Liver (tissue), 9 donors: ENCODE results near the gene GJB1. TPM values are rescaled to one million over a fixed set of nuclear protein-coding genes. Genes with fewer than 3 reads are reported as not detected.

ENCODE experiments used
- DNase-seq: peaks from one replicate; pipeline ENCODE4 v3.0.0-alpha.2; 2017; ENCODE audit warnings: low spot score
- H3K27ac ChIP-seq, 2 donors: one replicate each; pipeline ENCODE4 v1.7.0; 2013; ENCODE audit warnings: inconsistent platforms in 2 of 2, low read length in 2 of 2, control low read depth in 1 of 2, low read depth in 1 of 2, mild to moderate bottlenecking in 1 of 2
- H3K27me3 ChIP-seq, 4 donors: one replicate each; pipeline versions ENCODE4 v1.6.1 to v1.7.0; 2013; ENCODE audit warnings: low read length in 3 of 4, inconsistent platforms in 1 of 4, mild to moderate bottlenecking in 1 of 4, moderate library complexity in 1 of 4; ENCODE audit not compliant: control insufficient read depth in 4 of 4, insufficient read depth in 4 of 4
- H3K36me3 ChIP-seq, 4 donors: one replicate each; pipeline versions ENCODE4 v1.6.1 to v1.7.0; 2013; ENCODE audit warnings: low read length in 3 of 4, mild to moderate bottlenecking in 3 of 4, low read depth in 1 of 4, moderate library complexity in 1 of 4; ENCODE audit not compliant: control insufficient read depth in 4 of 4, insufficient read depth in 3 of 4
- H3K4me1 ChIP-seq, 4 donors: one replicate each; pipeline versions ENCODE4 v1.6.1 to v1.7.0; 2013; ENCODE audit warnings: low read length in 3 of 4, mild to moderate bottlenecking in 3 of 4, moderate library complexity in 1 of 4; ENCODE audit not compliant: control insufficient read depth in 4 of 4, insufficient read depth in 4 of 4
- H3K4me3 ChIP-seq, 3 donors: one replicate each; pipeline versions ENCODE4 v1.6.1 to v1.7.0; 2013; ENCODE audit warnings: low read length in 3 of 3, control low read depth in 1 of 3, low read depth in 1 of 3, mild to moderate bottlenecking in 1 of 3
- H3K9ac ChIP-seq, 2 donors: one replicate each; pipeline ENCODE4 v1.7.0; 2013; ENCODE audit warnings: low read length in 2 of 2, mild to moderate bottlenecking in 2 of 2, moderate library complexity in 2 of 2, control low read depth in 1 of 2, low read depth in 1 of 2
- H3K9me3 ChIP-seq, 4 donors: one replicate each; pipeline versions ENCODE4 v1.6.1 to v1.7.0; 2013; ENCODE audit warnings: low read length in 3 of 4; ENCODE audit not compliant: control insufficient read depth in 4 of 4
- FOXA1 ChIP-seq: IDR thresholded peaks from 2 replicates; pipeline ENCODE4 v1.6.1; 2016; ENCODE audit warnings: antibody characterized with exemption
- FOXA2 ChIP-seq: IDR thresholded peaks from 2 replicates; pipeline ENCODE4 v1.6.1; 2016; ENCODE audit warnings: antibody characterized with exemption
- HNF4A ChIP-seq, 2 donors: conservative IDR thresholded peaks; 2 replicates each; pipeline ENCODE4 v1.6.1; 2016; ENCODE audit warnings: antibody characterized with exemption in 2 of 2, mild to moderate bottlenecking in 2 of 2
- JUND ChIP-seq, 2 donors: IDR thresholded peaks; 2 replicates each; pipeline ENCODE4 v1.6.1; 2016; ENCODE audit warnings: antibody characterized with exemption in 2 of 2
- NR2F2 ChIP-seq: IDR thresholded peaks from 2 replicates; pipeline ENCODE4 v1.6.1; 2016; ENCODE audit warnings: antibody characterized with exemption
- RAD21 ChIP-seq, 2 donors: IDR thresholded peaks; 2 replicates each; pipeline ENCODE4 v1.6.1; 2016; ENCODE audit warnings: antibody characterized with exemption in 2 of 2, mild to moderate bottlenecking in 2 of 2
- RXRA ChIP-seq, 2 donors: IDR thresholded peaks; 2 replicates each; pipeline ENCODE4 v1.6.1; 2017 to 2018; ENCODE audit warnings: antibody characterized with exemption in 2 of 2, mild to moderate bottlenecking in 1 of 2
- SP1 ChIP-seq: IDR thresholded peaks from 2 replicates; pipeline ENCODE4 v1.6.1; 2018; ENCODE audit warnings: antibody characterized with exemption, mild to moderate bottlenecking
- YY1 ChIP-seq: IDR thresholded peaks from 2 replicates; pipeline ENCODE4 v1.6.1; 2016; ENCODE audit warnings: antibody characterized with exemption, mild to moderate bottlenecking
- ZBTB33 ChIP-seq: IDR thresholded peaks from 2 replicates; pipeline ENCODE4 v1.6.1; 2016; ENCODE audit warnings: antibody characterized with exemption
- WGBS: extraction: QIAGEN DNeasy Blood & Tissue Kit; methylation state at CpG from one replicate; pipeline ENCODE4 v1.1.7; 2013; 5-methylcytosine and 5-hydroxymethylcytosine counted together
- polyA plus RNA-seq, 2 donors: library from polyadenylated mRNA; stranded (reverse) in 1 of 2; unstranded in 1 of 2; fragments of 200-250 nt in 1 of 2; fragments of >200 nt in 1 of 2; fragmentation: Nextera tagmentation in 1 of 2; extraction: Ambion mirVana in 1 of 2; gene quantifications; one replicate each; pipeline versions ENCODE4 v1.2.1 to v1.2.3, GENCODE V29; 2013 to 2015
- total RNA-seq, 2 donors: library from RNA; depleted of rRNA; stranded (reverse); fragments of >200 nt; gene quantifications; one replicate each; pipeline ENCODE4 v1.2.3, GENCODE V29; 2014
- TF ChIP-seq, protein P1 (sequence below): IDR thresholded peaks from 2 replicates; pipeline ENCODE4 v1.6.1; 2016; ENCODE audit warnings: antibody characterized with exemption
- TF ChIP-seq, protein P2 (sequence below): IDR thresholded peaks from 2 replicates; pipeline ENCODE4 v1.6.1; 2016; ENCODE audit warnings: antibody characterized with exemption, mild to moderate bottlenecking
- donor health status: healthy.
- donor health status: healthy.
- donor health status: healthy.
- donor health status: healthy.
- donor health status: healthy.

GJB1 gene
- total and polyA plus RNA-seq, 4 donors = 77.1 to 251 (median 199) TPM

DNA sequence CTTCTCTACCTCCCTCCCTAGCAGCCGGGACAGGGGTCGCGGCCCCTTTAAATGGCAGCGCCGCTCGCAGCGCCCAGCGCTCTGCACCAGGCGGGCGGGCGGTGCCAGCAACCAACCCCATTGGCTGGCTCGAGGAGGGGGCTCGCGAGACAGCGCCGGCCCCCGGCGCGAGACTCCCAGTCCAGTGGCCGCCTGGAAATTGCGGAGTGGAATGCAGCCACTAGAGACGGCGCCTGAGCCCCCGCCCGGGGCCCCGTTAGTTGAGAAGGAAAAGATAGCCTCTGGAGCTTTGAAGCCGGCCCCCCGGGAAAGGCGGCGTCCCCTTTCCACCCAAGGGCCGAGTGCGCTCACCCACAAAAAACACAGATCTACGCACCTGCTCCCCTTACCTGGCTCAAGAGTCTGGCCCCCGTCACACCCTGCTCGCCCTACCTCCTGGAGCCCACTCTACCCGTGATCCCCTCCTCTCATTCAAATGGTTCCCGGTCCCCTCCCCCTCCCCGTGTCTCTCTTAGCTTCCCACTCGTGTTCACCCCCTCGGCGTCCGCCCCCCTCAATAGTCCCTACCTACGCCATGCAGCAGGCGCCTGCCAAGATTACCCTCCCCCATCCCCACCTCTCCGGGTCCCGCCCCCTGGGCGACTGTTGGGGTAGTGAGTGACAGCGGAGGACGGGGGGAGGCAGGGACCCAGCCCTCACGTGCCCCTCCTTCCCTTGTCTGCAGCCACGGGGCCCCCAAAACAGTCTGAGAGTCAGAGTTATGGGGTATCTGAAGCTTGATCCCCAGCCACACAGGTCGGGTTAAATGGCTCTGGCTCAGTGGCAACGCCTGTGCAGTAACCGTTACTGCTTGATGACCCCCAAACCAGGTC is 31.3 kb downstream of the GJB1 start, which contains the start of gene ZMYM3:
TSS of gene ZMYM3 (minus strand) at position 49 of the 872 bp plus-strand sequence. CDS start 885 bp downstream, outside the sequence.
- Histone ChIP-seq H3K4me1 (peaks cover 5 to 9% (median 7%) of the 10 kb centered on the region in 4 donors), H3K9me3 (no peaks in the 10 kb centered on the region), H3K36me3 (peaks cover 0 to 3% (median 2%) of the 10 kb centered on the region in 4 donors), H3K27ac (peak within 1 kb of the TSS; percentile 75 to 78), H3K9ac (peak within 1 kb of the TSS in 1 of 2 donors; percentile 75), H3K27me3 (no peaks in the 10 kb centered on the region), H3K4me3 (peak within 1 kb of the TSS; percentile 83 to 90 (median 85))
- TF ChIP-seq SP1 = peak; percentile 35
- TF ChIP-seq HNF4A (conservative IDR thresholded peaks at IDR 0.05) = no peak
- TF ChIP-seq NR2F2 = no peak
- TF ChIP-seq ZBTB33 = peak; percentile 97
- no peak for TF ChIP-seq YY1
- TF ChIP-seq FOXA1 = no peak
- TF ChIP-seq, protein P1, sequence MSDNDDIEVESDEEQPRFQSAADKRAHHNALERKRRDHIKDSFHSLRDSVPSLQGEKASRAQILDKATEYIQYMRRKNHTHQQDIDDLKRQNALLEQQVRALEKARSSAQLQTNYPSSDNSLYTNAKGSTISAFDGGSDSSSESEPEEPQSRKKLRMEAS = peak; percentile 26
- TF ChIP-seq RAD21 (IDR thresholded peaks at IDR 0.05) = peak; percentile 15 to 31
- peak; percentile 74 for DNase-seq
- WGBS = under 1% methylated on average over 54 of the region's 54 CpGs

DNA sequence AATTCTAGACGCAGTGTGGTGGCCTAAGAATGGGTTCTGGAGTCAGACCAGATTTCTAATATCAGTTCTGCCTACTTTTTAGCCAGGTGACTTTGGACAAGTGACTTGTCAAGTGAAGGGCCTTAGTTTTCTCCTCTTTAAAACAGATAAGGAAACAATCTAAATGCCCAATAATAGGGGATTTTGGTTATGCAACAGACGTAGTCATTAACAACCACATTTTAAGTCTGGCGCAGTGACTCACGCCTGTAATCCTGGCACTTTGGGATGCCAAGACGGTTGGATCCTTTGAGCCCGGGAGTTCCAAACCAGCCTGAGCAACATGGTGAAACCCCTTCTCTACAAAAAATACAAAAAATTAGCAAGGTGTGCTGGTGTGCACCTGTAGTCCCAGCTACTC is 33.0 kb downstream of the GJB1 start:
- H3K4me1 ChIP-seq = peaks cover 5 to 9% (median 7%) of the 10 kb centered on the region in 4 donors
- 88% methylated on average over 6 of the region's 6 CpGs for WGBS

More for the DNA sequence above, 33.0 kb downstream of the GJB1 start:
- TF ChIP-seq, protein P2, sequence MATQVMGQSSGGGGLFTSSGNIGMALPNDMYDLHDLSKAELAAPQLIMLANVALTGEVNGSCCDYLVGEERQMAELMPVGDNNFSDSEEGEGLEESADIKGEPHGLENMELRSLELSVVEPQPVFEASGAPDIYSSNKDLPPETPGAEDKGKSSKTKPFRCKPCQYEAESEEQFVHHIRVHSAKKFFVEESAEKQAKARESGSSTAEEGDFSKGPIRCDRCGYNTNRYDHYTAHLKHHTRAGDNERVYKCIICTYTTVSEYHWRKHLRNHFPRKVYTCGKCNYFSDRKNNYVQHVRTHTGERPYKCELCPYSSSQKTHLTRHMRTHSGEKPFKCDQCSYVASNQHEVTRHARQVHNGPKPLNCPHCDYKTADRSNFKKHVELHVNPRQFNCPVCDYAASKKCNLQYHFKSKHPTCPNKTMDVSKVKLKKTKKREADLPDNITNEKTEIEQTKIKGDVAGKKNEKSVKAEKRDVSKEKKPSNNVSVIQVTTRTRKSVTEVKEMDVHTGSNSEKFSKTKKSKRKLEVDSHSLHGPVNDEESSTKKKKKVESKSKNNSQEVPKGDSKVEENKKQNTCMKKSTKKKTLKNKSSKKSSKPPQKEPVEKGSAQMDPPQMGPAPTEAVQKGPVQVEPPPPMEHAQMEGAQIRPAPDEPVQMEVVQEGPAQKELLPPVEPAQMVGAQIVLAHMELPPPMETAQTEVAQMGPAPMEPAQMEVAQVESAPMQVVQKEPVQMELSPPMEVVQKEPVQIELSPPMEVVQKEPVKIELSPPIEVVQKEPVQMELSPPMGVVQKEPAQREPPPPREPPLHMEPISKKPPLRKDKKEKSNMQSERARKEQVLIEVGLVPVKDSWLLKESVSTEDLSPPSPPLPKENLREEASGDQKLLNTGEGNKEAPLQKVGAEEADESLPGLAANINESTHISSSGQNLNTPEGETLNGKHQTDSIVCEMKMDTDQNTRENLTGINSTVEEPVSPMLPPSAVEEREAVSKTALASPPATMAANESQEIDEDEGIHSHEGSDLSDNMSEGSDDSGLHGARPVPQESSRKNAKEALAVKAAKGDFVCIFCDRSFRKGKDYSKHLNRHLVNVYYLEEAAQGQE = no peak
- TF ChIP-seq RXRA (IDR thresholded peaks at IDR 0.05) (no peak), YY1 (no peak), HNF4A (conservative IDR thresholded peaks at IDR 0.05) (no peak), ZBTB33 (no peak), FOXA2 (no peak), JUND (IDR thresholded peaks at IDR 0.05) (no peak)
- TF ChIP-seq, protein P1 = no peak
- no peak overlapping the region for H3K27ac ChIP-seq
- H3K4me3 ChIP-seq = no peak overlapping the region
- no peaks in the 10 kb centered on the region for H3K36me3 ChIP-seq
- H3K27me3 ChIP-seq = no peaks in the 10 kb centered on the region
- DNase-seq = no peak
- no peaks in the 10 kb centered on the region for H3K9me3 ChIP-seq
- no peak overlapping the region for H3K9ac ChIP-seq
